OCI-LY3 (cell line): ENCODE data around the gene OR52N1.

ENCODE experiments used
- H2AFZ ChIP-seq: fragments of 200-600, 300-600 bp; shearing (Covaris generic); 2 replicates; pipeline ENCODE4 v1.6.0; 2014; ENCODE audit warnings: antibody characterized with exemption, low read depth, low read length
- H3K27ac ChIP-seq: fragments of 200-600, 300-600 bp; sonication (generic); 2 replicates; pipeline ENCODE4 v1.5.1; 2014; ENCODE audit warnings: mild to moderate bottlenecking, low read length, moderate library complexity, mixed read lengths
- H3K27me3 ChIP-seq: fragments of 200-600, 300-600 bp; sonication (generic); 2 replicates; pipeline ENCODE4 v1.6.1; 2014; ENCODE audit warnings: low read depth, low read length, mixed read lengths
- H3K36me3 ChIP-seq: fragments of 200-600, 300-600 bp; sonication (generic); replicated peaks from 2 replicates; pipeline ENCODE3; 2014; ENCODE audit warnings: low read depth, low read length, mixed read lengths
- H3K4me1 ChIP-seq: fragments of 300-600, 200-600 bp; sonication (generic); 2 replicates; pipeline ENCODE4 v1.6.1; 2014; ENCODE audit warnings: low read length, mixed read lengths
- H3K4me2 ChIP-seq: fragments of 200-600, 300-600 bp; sonication (generic); 2 replicates; pipeline ENCODE4 v1.6.1; 2014; ENCODE audit warnings: low read length, mixed read lengths
- H3K4me3 ChIP-seq: fragments of 300-600, 200-600 bp; sonication (generic); 2 replicates; pipeline ENCODE4 v1.5.1; 2014; ENCODE audit warnings: antibody characterized with exemption, mild to moderate bottlenecking, low read length, moderate library complexity
- H3K79me2 ChIP-seq: fragments of 300-600, 200-600 bp; shearing (Covaris generic); 2 replicates; pipeline ENCODE4 v1.6.1; 2014; ENCODE audit warnings: mild to moderate bottlenecking, low read length, mixed read lengths
- H3K9ac ChIP-seq: fragments of 300-600, 200-600 bp; shearing (Covaris generic); 2 replicates; pipeline ENCODE4 v1.6.0; 2014; ENCODE audit warnings: mild to moderate bottlenecking, low read length, moderate library complexity
- H3K9me3 ChIP-seq: fragments of 200-600, 300-600 bp; shearing (Covaris generic); 2 replicates; pipeline ENCODE4 v1.6.1; 2014; ENCODE audit warnings: low read length, mixed read lengths; ENCODE audit not compliant: insufficient read depth
- H4K20me1 ChIP-seq: fragments of 200-600, 300-600 bp; sonication (generic); 2 replicates; pipeline ENCODE4 v1.6.1; 2016; ENCODE audit warnings: low read length, mixed read lengths; ENCODE audit not compliant: insufficient read depth
- CTCF ChIP-seq: fragments of 200-600, 300-600 bp; sonication (generic); IDR thresholded peaks from 2 replicates; pipeline ENCODE4 v1.5.1; 2014; ENCODE audit warnings: antibody characterized with exemption, low read length, low read depth
- EZH2phosphoT487 ChIP-seq: fragments of 200-600 bp; shearing (Covaris generic); IDR thresholded peaks from 2 replicates; pipeline ENCODE4 v1.6.1; 2018; ENCODE audit warnings: antibody characterized with exemption, mixed run types, low read depth

Gene OR52N1

GRCh38 chr11:5746614-5747013 lies 44.5 kb downstream of the OR52N1 start:
- Histone ChIP-seq H3K9ac (no peak overlapping the region), H3K4me2 (no peak overlapping the region), H3K4me1 (no peaks in the 10 kb centered on the region), H3K27me3 (0 out of 2 replicates have a peak, but pooled peaks cover 3% of the 10 kb centered on the region), H3K79me2 (no peaks in the 10 kb centered on the region), H3K4me3 (no peak overlapping the region), H3K27ac (no peak overlapping the region), H3K9me3 (no peaks in the 10 kb centered on the region), H2AFZ (no peak overlapping the region), H4K20me1 (no peaks in the 10 kb centered on the region), H3K36me3 (no peaks in the 10 kb centered on the region)
- no peak for TF ChIP-seq EZH2phosphoT487
- TF ChIP-seq CTCF, result no peak

- no peaks in the 10 kb centered on the region for H3K9me3 ChIP-seq
- H3K4me1 ChIP-seq, result no peaks in the 10 kb centered on the region
- H3K79me2 ChIP-seq, result no peaks in the 10 kb centered on the region
- no peak overlapping the region for H3K4me3 ChIP-seq
- TF ChIP-seq CTCF (no peak), EZH2phosphoT487 (no peak)
- no peak overlapping the region for H2AFZ ChIP-seq
- H3K9ac ChIP-seq, result no peak overlapping the region
- peaks cover 7% of the 10 kb centered on the region; the same call in 1 of the 2 replicates for H3K27me3 ChIP-seq
- H3K36me3 ChIP-seq, result no peaks in the 10 kb centered on the region
- H3K4me2 ChIP-seq, result no peak overlapping the region
- no peaks in the 10 kb centered on the region for H4K20me1 ChIP-seq
- no peak overlapping the region for H3K27ac ChIP-seq
Measured at GRCh38 chr11:5738431-5738830, 52.6 kb downstream of the OR52N1 start.

GRCh38 chr11:5737670-5738392 lies 53.2 kb downstream of the OR52N1 start:
- TF ChIP-seq EZH2phosphoT487 (no peak), CTCF (no peak)
- H3K4me2 ChIP-seq, result no peak overlapping the region
- H4K20me1 ChIP-seq, result no peaks in the 10 kb centered on the region
- no peak overlapping the region for H3K4me3 ChIP-seq
- H3K36me3 ChIP-seq, result no peaks in the 10 kb centered on the region
- no peaks in the 10 kb centered on the region for H3K9me3 ChIP-seq
- peaks cover 7% of the 10 kb centered on the region; the same call in 1 of the 2 replicates for H3K27me3 ChIP-seq
- H3K9ac ChIP-seq, result no peak overlapping the region
- no peaks in the 10 kb centered on the region for H3K79me2 ChIP-seq
- H3K27ac ChIP-seq, result no peak overlapping the region
- no peak overlapping the region for H2AFZ ChIP-seq
- no peaks in the 10 kb centered on the region for H3K4me1 ChIP-seq

- Histone ChIP-seq H3K9me3 (no peaks in the 10 kb centered on the region), H3K9ac (no peak overlapping the region), H4K20me1 (no peaks in the 10 kb centered on the region), H3K79me2 (no peaks in the 10 kb centered on the region), H3K27ac (no peak overlapping the region), H3K36me3 (no peaks in the 10 kb centered on the region), H3K4me3 (no peak overlapping the region), H3K27me3 (peaks cover 8% of the 10 kb centered on the region; the same call in 1 of the 2 replicates), H3K4me1 (no peaks in the 10 kb centered on the region), H3K4me2 (no peak overlapping the region), H2AFZ (no peak overlapping the region)
- no peak for TF ChIP-seq CTCF
- TF ChIP-seq EZH2phosphoT487, result no peak
Measured at GRCh38 chr11:5737091-5737490, 54.0 kb downstream of the OR52N1 start.
